Small intestine (tissue), 7 donors: ENCODE measurements around the gene ITGB8. TPM values are rescaled to one million over a fixed set of nuclear protein-coding genes. Genes with fewer than 3 reads are reported as not detected.

ENCODE experiments used
- DNase-seq, 2 donors: peaks; one replicate each; pipeline versions ENCODE4 v3.0.0 to v3.0.0-alpha.2; 2013
- FAIRE-seq: peaks from 2 replicates; lab custom pipeline; 2012; peaks lifted over from hg19 to GRCh38; lab: Jason Lieb, UNC
- H3K27ac ChIP-seq, 3 donors: one replicate each; pipeline ENCODE4 v1.5.1; 2013; ENCODE audit warnings: low read length in 2 of 3, mild to moderate bottlenecking in 2 of 3, control low read depth in 1 of 3, inconsistent platforms in 1 of 3, low read depth in 1 of 3, moderate library complexity in 1 of 3
- H3K27me3 ChIP-seq, 3 donors: one replicate each; pipeline ENCODE4 v1.6.1; 2013; ENCODE audit warnings: low read length in 3 of 3, inconsistent platforms in 1 of 3; ENCODE audit not compliant: control insufficient read depth in 3 of 3, insufficient read depth in 3 of 3
- H3K36me3 ChIP-seq, 3 donors: one replicate each; pipeline ENCODE4 v1.6.1; 2013; ENCODE audit warnings: low read length in 3 of 3, inconsistent platforms in 1 of 3, low read depth in 1 of 3, mild to moderate bottlenecking in 1 of 3, moderate library complexity in 1 of 3; ENCODE audit not compliant: control insufficient read depth in 3 of 3, insufficient read depth in 2 of 3
- H3K4me1 ChIP-seq, 3 donors: one replicate each; pipeline ENCODE4 v1.6.1; 2013; ENCODE audit warnings: low read length in 2 of 3, inconsistent platforms in 1 of 3, low read depth in 1 of 3, mild to moderate bottlenecking in 1 of 3, moderate library complexity in 1 of 3; ENCODE audit not compliant: control insufficient read depth in 3 of 3, insufficient read depth in 2 of 3
- H3K4me3 ChIP-seq, 3 donors: one replicate each; pipeline ENCODE4 v1.5.1; 2013; ENCODE audit warnings: low read length in 3 of 3, control low read depth in 1 of 3, inconsistent platforms in 1 of 3, low read depth in 1 of 3, mild to moderate bottlenecking in 1 of 3, moderate library complexity in 1 of 3
- H3K9me3 ChIP-seq, 2 donors: one replicate each; pipeline ENCODE4 v1.6.1; 2013; ENCODE audit warnings: low read depth in 1 of 2, low read length in 1 of 2; ENCODE audit not compliant: control insufficient read depth in 2 of 2, insufficient read depth in 1 of 2
- WGBS, 3 donors: extraction: QIAGEN DNeasy Blood & Tissue Kit; methylation state at CpG; one replicate each; pipeline ENCODE4 v1.1.7; 2013; 5-methylcytosine and 5-hydroxymethylcytosine counted together
- polyA plus RNA-seq, 4 donors: library from polyadenylated mRNA; stranded (reverse) in 3 of 4; unstranded in 1 of 4; fragments of 200-250 nt in 3 of 4; fragments of 120-200 nt in 1 of 4; gene quantifications; one replicate each; pipeline versions ENCODE4 v1.2.1 to v1.2.3, GENCODE V29; 2013
- donor health status: healthy with polysubstance abuse.
- donor health status: control.
- donor health status: control.
- donor health status: Bipolar disorder and iron deficiency.
- donor health status: healthy.

The ITGB8 gene
- polyA plus RNA-seq, 4 donors: 0.45 to 37.7 (median 1.9) TPM

- 83 to 94% (median 93%) methylated on average over 3 of the region's 3 CpGs for WGBS, 3 donors
- Histone ChIP-seq H3K36me3 (peaks cover 0 to 5% (median 0%) of the 10 kb centered on the region in 3 donors), H3K4me1 (no peaks in the 10 kb centered on the region), H3K9me3 (no peaks in the 10 kb centered on the region), H3K27ac (no peak overlapping the region), H3K4me3 (no peak overlapping the region), H3K27me3 (no peaks in the 10 kb centered on the region)
- no peak for DNase-seq
- no peak for FAIRE-seq
Measured at GRCh38 chr7:20358762-20359282, 28.1 kb downstream of the ITGB8 start.

- no peak for FAIRE-seq
- 85 to 86% (median 85%) methylated on average over 1 of the region's 1 CpG for WGBS, 3 donors
Measured at GRCh38 chr7:20359341-20359963, 28.8 kb downstream of the ITGB8 start.

GRCh38 chr7:20362574-20363253 is 32.0 kb downstream of the ITGB8 start:
- 84 to 90% (median 90%) methylated on average over 2 of the region's 2 CpGs for WGBS, 3 donors
- FAIRE-seq: no peak
- no peaks in the 10 kb centered on the region for H3K4me1 ChIP-seq

More at GRCh38 chr7:20359341-20359963, 28.8 kb downstream of the ITGB8 start:
- Histone ChIP-seq H3K27me3 (no peaks in the 10 kb centered on the region), H3K9me3 (no peaks in the 10 kb centered on the region), H3K36me3 (peaks cover 0 to 5% (median 0%) of the 10 kb centered on the region in 3 donors), H3K4me1 (no peaks in the 10 kb centered on the region), H3K4me3 (no peak overlapping the region), H3K27ac (no peak overlapping the region)
- peak in 1 of 2 donors; percentile 16 for DNase-seq

GRCh38 chr7:20364571-20365196 is 34.0 kb downstream of the ITGB8 start:
- H3K36me3 ChIP-seq: peaks cover 0 to 9% (median 1%) of the 10 kb centered on the region in 3 donors
- no peak overlapping the region for H3K27ac ChIP-seq
- H3K4me1 ChIP-seq: no peaks in the 10 kb centered on the region
- H3K4me3 ChIP-seq: no peak overlapping the region
- no peak for FAIRE-seq
- no peaks in the 10 kb centered on the region for H3K9me3 ChIP-seq
- H3K27me3 ChIP-seq: no peaks in the 10 kb centered on the region
- WGBS, 3 donors: 78 to 93% (median 82%) methylated on average over 4 of the region's 4 CpGs
- no peak for DNase-seq

More at GRCh38 chr7:20362574-20363253, 32.0 kb downstream of the ITGB8 start:
- Histone ChIP-seq H3K4me3 (no peak overlapping the region), H3K27ac (no peak overlapping the region), H3K36me3 (peaks cover 0 to 9% (median 0%) of the 10 kb centered on the region in 3 donors), H3K9me3 (no peaks in the 10 kb centered on the region), H3K27me3 (no peaks in the 10 kb centered on the region)
- no peak for DNase-seq

DNA sequence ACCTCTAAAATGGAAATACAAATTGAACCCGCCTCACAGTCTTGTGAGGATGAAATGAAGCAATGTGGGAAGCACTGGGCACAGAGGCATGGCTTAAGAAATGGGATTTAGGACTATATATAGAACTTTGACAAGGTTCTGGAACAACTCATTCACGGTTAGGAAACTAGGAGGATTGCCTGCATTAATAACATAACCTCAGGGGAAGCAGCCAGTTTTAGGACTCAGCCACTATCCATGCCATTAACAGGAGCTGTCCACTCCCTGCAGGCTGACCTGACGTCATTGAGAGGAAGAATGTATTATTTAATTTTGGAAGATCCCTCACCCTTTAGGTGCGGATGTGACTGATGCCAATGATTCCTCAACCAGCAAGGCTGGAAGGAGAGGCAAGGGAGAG is 34.8 kb downstream of the ITGB8 start:
- no peak overlapping the region for H3K4me3 ChIP-seq
- FAIRE-seq (no peak), DNase-seq (no peak)
- no peaks in the 10 kb centered on the region for H3K27me3 ChIP-seq
- H3K4me1 ChIP-seq: no peaks in the 10 kb centered on the region
- 81 to 95% (median 91%) methylated on average over 4 of the region's 4 CpGs for WGBS, 3 donors
- no peak overlapping the region for H3K27ac ChIP-seq
- no peaks in the 10 kb centered on the region for H3K9me3 ChIP-seq
- peaks cover 0 to 10% (median 1%) of the 10 kb centered on the region in 3 donors for H3K36me3 ChIP-seq

- Histone ChIP-seq H3K9me3 (no peaks in the 10 kb centered on the region), H3K4me3 (no peak overlapping the region), H3K27me3 (no peaks in the 10 kb centered on the region), H3K27ac (no peak overlapping the region), H3K4me1 (no peaks in the 10 kb centered on the region), H3K36me3 (peaks cover 0 to 10% (median 0%) of the 10 kb centered on the region in 3 donors)
- 86 to 90% (median 89%) methylated on average over 1 of the region's 1 CpG for WGBS, 3 donors
- DNase-seq (no peak), FAIRE-seq (no peak)
Measured at GRCh38 chr7:20374399-20374798, 43.7 kb downstream of the ITGB8 start.

DNA sequence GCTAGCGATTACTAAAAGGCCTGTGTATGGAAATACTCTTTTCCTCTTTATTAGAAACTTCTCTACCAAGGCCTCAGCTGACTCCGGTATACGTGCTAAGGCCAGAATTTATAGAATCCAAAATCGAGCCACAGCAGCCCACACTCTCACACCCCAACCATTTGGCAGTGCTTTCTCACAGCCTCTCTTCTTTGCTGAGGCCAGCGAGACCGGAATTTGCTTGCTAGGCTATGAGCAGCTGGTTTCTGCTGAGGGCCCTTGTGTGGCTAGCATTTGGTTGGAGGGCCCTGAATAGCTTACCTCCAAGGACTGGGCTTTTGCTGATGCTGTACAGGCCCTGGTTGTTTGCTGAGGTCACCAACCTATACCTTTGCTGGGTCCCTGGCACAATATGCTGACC is 46.1 kb downstream of the ITGB8 start:
- DNase-seq (no peak), FAIRE-seq (no peak)
- 86 to 93% (median 90%) methylated on average over 6 of the region's 6 CpGs for WGBS, 3 donors
- Histone ChIP-seq H3K36me3 (peaks cover 0 to 11% (median 2%) of the 10 kb centered on the region in 3 donors), H3K9me3 (no peaks in the 10 kb centered on the region), H3K4me3 (no peak overlapping the region), H3K27ac (no peak overlapping the region), H3K4me1 (no peaks in the 10 kb centered on the region), H3K27me3 (no peaks in the 10 kb centered on the region)

DNA sequence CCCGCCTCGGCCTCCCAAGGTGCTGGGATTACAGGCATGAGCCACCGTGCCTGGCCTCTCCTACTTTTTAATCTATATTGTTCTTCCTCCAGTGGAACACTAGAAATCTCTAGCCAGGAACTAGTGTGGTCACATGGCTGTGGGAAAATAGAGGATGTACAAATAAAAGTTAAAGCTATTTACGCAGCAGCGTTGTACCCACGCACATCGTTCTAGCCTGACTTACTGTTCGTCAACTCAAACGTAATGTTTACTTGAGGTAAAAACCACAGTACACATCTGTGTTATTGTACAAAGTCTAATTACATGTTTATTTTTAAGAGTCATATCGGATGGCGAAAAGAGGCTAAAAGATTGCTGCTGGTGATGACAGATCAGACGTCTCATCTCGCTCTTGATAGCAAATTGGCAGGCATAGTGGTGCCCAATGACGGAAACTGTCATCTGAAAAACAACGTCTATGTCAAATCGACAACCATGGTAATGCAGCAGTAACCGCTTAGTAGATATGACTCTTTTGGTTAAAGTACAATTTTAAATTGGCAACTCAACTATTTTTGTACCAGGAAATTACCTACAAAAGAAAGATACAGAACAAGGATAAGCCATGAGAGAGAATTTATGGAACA is 50.8 kb downstream of the ITGB8 start:
- no peak overlapping the region for H3K4me3 ChIP-seq
- H3K36me3 ChIP-seq: peaks cover 0 to 11% (median 2%) of the 10 kb centered on the region in 3 donors
- no peaks in the 10 kb centered on the region for H3K9me3 ChIP-seq
- H3K27ac ChIP-seq: no peak overlapping the region
- no peak for FAIRE-seq
- H3K27me3 ChIP-seq: no peaks in the 10 kb centered on the region
- WGBS, 3 donors: 89 to 96% (median 92%) methylated on average over 15 to 17 of the region's 17 CpGs
- H3K4me1 ChIP-seq: peaks cover 0 to 2% (median 0%) of the 10 kb centered on the region in 3 donors
- no peak for DNase-seq
